ENCODE measurements around the gene CAVIN2.
A peak's percentile ranks its signal among the peaks of the same experiment; 100 is the strongest.

CAVIN2 gene

GRCh38 chr2:191869178-191869577 is 22.3 kb upstream of the CAVIN2 start:
- no peak for DNase-seq
- H3K79me2 ChIP-seq (ENCODE audit: low read length): no peaks in the 10 kb centered on the region
- no peaks in the 10 kb centered on the region for H3K36me3 ChIP-seq (replicated peaks; ENCODE audit: insufficient read depth, low read length)
- H3K27ac ChIP-seq (ENCODE audit: low read length): no peak overlapping the region
- no peak overlapping the region for H3K4me2 ChIP-seq (ENCODE audit: low read depth, low read length)
- no peaks in the 10 kb centered on the region for H3K27me3 ChIP-seq (replicated peaks; ENCODE audit: insufficient read depth, low read length)
- H3K9ac ChIP-seq (ENCODE audit: low read length): no peak overlapping the region
- TF ChIP-seq CTCF (IDR thresholded peaks at IDR 0.05; ENCODE audit: low read length): peak; percentile 13; the same call in 1 of the 2 replicates
- no peak for TF ChIP-seq EZH2 (optimal IDR thresholded peaks at IDR 0.05; ENCODE audit: low read depth, low read length)
- H3K4me3 ChIP-seq (ENCODE audit: low read length): no peak overlapping the region
- H3K9me2 ChIP-seq (replicated peaks; ENCODE audit: insufficient read depth, low read length): no peaks in the 10 kb centered on the region
- H3K9me3 ChIP-seq (replicated peaks; ENCODE audit: insufficient read depth, low read length): no peaks in the 10 kb centered on the region
- no peaks in the 10 kb centered on the region for H4K20me1 ChIP-seq (ENCODE audit: insufficient read depth, low read length)
- no peaks in the 10 kb centered on the region for H3K4me1 ChIP-seq (ENCODE audit: low read length)
- no peaks in the 10 kb centered on the region for H3F3A ChIP-seq (ENCODE audit: insufficient read depth, low read length)
- no peak overlapping the region for H2AFZ ChIP-seq (ENCODE audit: low read length)

- no peak for DNase-seq
- Histone ChIP-seq H3K27me3 (replicated peaks; ENCODE audit: insufficient read depth, low read length) (no peaks in the 10 kb centered on the region), H3K4me3 (ENCODE audit: low read length) (no peak overlapping the region), H3K9me3 (replicated peaks; ENCODE audit: insufficient read depth, low read length) (no peaks in the 10 kb centered on the region), H2AFZ (ENCODE audit: low read length) (no peak overlapping the region), H3K36me3 (replicated peaks; ENCODE audit: insufficient read depth, low read length) (no peaks in the 10 kb centered on the region), H3K9ac (ENCODE audit: low read length) (no peak overlapping the region), H3F3A (ENCODE audit: insufficient read depth, low read length) (no peaks in the 10 kb centered on the region), H3K4me2 (ENCODE audit: low read depth, low read length) (no peak overlapping the region), H3K79me2 (ENCODE audit: low read length) (no peaks in the 10 kb centered on the region), H3K4me1 (ENCODE audit: low read length) (no peaks in the 10 kb centered on the region), H4K20me1 (ENCODE audit: insufficient read depth, low read length) (no peaks in the 10 kb centered on the region), H3K27ac (ENCODE audit: low read length) (no peak overlapping the region), H3K9me2 (replicated peaks; ENCODE audit: insufficient read depth, low read length) (no peaks in the 10 kb centered on the region)
- TF ChIP-seq EZH2phosphoT487 (IDR thresholded peaks at IDR 0.05; ENCODE audit: low read length) (no peak), CTCF (IDR thresholded peaks at IDR 0.05; ENCODE audit: low read length) (no peak), EZH2 (optimal IDR thresholded peaks at IDR 0.05; ENCODE audit: low read depth, low read length) (no peak)
Observed at GRCh38 chr2:191867507-191867847, 20.6 kb upstream of the CAVIN2 start.

- no peak overlapping the region for H3K9ac ChIP-seq (ENCODE audit: low read length)
- H3K36me3 ChIP-seq (replicated peaks; ENCODE audit: insufficient read depth, low read length): no peaks in the 10 kb centered on the region
- H2AFZ ChIP-seq (ENCODE audit: low read length): no peak overlapping the region
- TF ChIP-seq EZH2phosphoT487 (IDR thresholded peaks at IDR 0.05; ENCODE audit: low read length): no peak
- TF ChIP-seq EZH2 (optimal IDR thresholded peaks at IDR 0.05; ENCODE audit: low read depth, low read length): no peak
- TF ChIP-seq CTCF (IDR thresholded peaks at IDR 0.05; ENCODE audit: low read length): no peak
- H3K4me1 ChIP-seq (ENCODE audit: low read length): no peaks in the 10 kb centered on the region
- H3F3A ChIP-seq (ENCODE audit: insufficient read depth, low read length): no peaks in the 10 kb centered on the region
- no peak overlapping the region for H3K4me2 ChIP-seq (ENCODE audit: low read depth, low read length)
- DNase-seq: no peak
- H3K4me3 ChIP-seq (ENCODE audit: low read length): no peak overlapping the region
- H4K20me1 ChIP-seq (ENCODE audit: insufficient read depth, low read length): no peaks in the 10 kb centered on the region
- no peaks in the 10 kb centered on the region for H3K27me3 ChIP-seq (replicated peaks; ENCODE audit: insufficient read depth, low read length)
- no peak overlapping the region for H3K27ac ChIP-seq (ENCODE audit: low read length)
- no peaks in the 10 kb centered on the region for H3K9me3 ChIP-seq (replicated peaks; ENCODE audit: insufficient read depth, low read length)
- no peaks in the 10 kb centered on the region for H3K79me2 ChIP-seq (ENCODE audit: low read length)
- H3K9me2 ChIP-seq (replicated peaks; ENCODE audit: insufficient read depth, low read length): no peaks in the 10 kb centered on the region
Observed at GRCh38 chr2:191866675-191867506, 20.0 kb upstream of the CAVIN2 start.
